Myocyte (in vitro differentiated cells): ENCODE results near the gene CASS4. TPM values are rescaled to one million over a fixed set of nuclear protein-coding genes. Genes with fewer than 3 reads are reported as not detected.
A peak's percentile ranks its signal among the peaks of the same experiment; 100 is the strongest.

Experiments
- DNase-seq: peaks from one replicate; pipeline ENCODE4 v3.0.0-alpha.2; 2012; ENCODE audit warnings: low read depth
- total RNA-seq: library from RNA; depleted of rRNA; stranded (reverse); fragments of >200 nt; gene quantifications from 2 replicates; pipeline ENCODE4 v1.2.3, GENCODE V29; 2014

Gene CASS4
- total RNA-seq, 1 donor from 2014 or later = 20.9 TPM

DNA sequence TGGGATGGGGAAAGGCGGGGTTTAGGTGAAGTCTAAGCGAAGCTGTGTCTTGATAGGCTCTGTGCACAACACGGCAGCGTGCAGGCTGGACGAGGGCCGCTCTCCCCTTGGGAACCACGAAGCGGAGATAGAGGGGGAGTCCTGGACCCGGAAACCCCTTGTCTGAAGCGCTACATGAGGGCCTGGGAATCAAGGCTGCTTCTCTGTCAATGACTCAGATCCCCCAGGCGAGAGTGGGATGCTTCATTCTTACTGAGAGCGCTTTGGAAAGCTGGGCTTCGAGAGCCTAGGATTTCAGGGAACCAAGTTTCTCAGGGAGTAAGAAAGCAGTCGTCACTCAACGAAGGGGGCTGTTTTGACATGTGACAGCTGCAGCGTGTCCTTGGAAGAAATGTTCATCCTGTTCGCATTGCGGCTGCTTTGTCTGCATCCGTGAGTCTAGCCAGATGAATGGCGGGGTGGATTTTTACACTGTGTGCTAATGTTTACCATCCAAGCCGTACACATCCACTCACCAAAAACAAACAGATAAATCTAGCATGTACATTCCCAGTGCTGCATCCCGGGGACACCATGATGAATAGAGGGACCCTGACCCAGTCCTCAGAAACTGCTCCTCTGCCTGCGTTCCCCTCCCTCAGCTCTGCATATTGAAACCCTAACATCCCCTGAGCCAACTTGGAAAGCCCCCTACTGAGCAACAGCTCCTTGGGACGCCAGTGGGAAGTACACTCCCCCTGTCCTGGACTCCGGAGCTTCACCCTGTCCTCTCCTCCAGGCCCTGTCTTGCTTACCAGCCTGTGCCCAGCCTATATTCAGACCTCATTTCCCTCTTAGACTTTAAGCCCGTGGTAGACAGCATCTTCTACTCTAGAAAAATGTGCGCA, 31.8 kb downstream of the CASS4 start:
- DNase-seq = no peak

DNA sequence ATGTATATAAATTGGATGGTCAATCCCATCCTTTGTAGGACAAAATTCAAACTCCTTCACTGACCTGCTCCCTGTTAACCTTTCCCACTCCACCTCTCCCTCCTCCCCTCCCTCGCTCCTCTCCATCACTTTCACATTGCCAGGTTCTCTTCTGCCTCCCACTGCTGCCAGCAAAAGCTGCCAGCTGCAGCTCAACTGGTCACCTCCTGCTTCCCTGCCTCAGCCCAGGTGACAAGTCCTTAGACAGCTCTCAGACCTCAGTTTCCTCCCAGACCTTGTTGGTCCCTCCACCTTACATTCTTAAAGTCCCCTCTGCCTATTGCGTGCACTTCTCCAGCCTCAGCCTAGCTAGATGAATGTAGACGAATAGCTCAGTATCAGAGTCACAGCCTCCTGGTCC, 33.1 kb downstream of the CASS4 start:
- DNase-seq = no peak

DNA sequence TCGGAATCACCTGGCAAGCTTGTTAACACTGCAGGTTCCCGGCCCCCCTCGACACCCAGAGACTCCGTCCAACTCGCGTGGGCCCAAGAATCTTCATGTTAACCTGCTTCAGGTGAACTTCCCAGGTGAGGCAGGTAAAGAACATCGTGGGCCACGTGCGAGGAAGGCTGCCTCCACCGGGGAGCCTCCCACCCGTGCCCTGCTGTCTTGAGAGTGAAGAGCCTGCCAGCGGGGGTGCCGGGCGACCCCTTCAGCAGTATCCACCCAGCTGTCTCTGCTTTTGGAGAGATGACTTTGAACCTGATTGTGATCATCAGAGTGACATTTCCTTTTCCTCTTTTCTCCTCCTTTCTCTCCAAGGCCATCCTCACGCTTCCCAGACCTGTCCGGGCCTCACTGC, 33.5 kb downstream of the CASS4 start:
- DNase-seq = no peak

DNA sequence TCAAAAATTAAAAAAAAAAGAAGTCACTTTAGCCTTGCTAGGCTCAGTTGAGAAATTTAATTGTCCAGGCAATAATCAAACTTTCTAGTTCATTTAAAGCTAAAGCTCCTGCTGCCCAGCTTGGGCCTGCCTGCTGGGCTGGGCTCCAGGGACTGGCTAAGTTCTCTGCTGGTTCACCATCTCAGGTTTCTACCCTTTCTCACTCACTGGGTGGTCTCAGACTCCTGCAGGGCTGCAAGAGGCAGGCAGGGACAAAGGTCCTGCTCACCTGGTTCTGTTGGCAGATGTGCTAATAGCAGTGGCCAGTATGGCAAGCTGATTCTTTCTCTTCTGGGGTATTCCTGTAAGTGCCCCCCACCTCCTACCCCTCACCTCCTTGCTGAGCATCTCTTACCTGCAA, 35.2 kb downstream of the CASS4 start:
- DNase-seq = no peak

DNA sequence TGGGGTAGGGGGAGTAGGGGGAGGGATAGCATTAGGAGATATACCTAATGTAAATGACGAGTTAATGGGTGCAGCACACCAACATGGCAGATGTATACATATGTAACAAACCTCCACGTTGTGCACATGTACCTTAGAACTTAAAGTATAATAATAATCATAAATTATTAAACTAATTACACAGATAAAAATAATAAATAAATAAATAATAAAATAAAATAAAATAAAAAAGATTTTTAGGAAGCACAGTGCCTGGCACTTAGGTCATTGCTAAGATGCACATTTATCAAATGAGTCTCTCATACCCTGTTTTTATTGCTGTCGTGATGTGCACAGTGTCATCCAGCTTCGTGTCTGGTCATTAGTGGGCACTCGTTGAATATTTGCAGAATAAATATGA, 37.4 kb downstream of the CASS4 start:
- DNase-seq = no peak

DNA sequence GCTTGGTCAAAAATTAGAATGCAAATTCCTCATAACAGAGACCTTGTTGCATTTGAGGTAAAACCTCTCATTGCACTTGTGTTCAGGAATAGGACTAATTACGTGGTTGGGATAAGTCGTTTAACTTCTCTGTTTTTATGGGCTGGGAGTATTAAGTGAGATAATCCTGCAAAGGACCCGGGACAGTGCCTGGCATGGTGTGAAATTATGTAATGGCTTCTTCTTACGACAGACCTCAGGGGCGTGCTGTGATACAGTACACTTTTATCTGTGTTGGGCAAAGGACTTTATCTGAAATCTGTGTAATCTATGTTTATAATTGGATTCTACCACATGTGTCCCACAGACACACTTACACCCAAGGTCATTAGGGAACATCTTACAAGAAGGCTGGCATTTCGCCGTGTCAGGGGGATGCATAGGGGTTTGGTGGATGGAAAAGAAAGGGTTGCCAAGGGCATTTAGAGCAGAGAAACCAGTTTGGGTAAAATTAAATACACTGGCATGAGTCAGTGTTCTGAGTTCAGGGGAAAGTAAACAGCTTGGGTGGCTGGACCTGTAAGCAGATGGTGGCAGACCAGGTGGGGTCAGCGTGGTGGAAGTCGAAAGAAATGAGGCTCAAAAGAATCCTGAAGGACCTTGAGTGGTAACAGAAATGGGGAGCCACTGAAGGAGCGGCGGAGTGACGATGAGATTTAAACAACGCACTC, 39.2 kb downstream of the CASS4 start:
- no peak for DNase-seq

DNA sequence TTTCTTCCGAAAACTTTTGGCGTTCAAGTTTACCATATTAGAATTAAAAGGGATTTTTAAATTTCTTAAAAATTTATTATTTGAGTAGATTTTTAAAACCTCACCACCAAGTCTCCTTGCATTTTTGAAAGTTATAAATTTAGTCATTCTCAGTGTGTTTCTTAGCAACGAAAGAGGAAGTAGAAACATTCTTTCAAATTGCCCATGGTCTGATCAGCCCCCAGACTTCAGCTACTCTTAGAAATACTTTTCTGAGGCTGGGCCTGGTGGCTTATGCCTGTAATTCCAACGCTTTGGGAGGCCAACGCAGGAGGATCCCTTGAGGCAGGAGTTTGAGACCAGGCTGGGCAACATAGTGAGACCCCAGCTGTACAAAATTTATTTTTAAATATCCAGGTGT, 41.3 kb downstream of the CASS4 start:
- DNase-seq = no peak

DNA sequence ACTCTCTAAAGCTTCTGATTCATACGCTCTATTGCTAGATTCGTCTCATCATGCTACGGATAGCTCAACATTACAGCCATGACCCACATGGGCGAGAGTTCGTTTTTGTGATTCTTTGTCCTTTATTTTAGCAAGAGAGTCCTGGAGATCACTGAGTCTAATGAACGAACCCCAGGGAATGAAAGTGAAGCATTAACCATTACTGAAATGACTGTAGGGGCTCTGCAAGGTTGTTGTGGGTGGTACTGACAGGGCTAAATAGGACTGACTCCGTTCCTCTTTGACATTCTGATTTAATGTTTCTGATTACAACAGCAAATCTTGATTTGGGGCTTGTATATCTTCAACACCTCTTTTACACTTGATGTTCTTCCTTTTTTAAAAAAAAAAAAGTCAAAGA, 42.7 kb downstream of the CASS4 start:
- no peak for DNase-seq

DNA sequence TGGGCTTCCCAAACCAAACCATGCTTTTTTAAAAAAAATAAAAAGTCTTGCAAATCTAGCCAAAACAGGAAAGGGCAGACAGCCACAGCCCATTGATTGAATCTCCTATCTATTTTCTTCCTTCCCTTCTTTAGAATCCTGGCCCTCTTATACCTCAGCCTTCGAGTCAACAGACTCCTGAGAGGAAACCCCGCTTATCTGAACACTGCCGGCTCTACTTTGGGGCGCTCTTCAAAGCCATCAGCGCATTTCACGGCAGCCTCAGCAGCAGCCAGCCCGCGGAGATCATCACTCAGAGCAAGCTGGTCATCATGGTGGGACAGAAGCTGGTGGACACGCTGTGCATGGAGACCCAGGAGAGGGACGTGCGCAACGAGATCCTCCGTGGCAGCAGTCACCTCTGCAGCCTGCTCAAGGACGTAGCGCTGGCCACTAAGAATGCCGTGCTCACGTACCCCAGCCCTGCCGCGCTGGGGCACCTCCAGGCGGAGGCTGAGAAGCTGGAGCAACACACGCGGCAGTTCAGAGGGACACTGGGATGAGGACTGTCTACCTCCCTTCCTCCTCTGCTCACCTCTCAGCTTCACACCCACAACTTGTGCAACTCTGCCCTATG, 46.3 kb downstream of the CASS4 start:
- DNase-seq = no peak

DNA sequence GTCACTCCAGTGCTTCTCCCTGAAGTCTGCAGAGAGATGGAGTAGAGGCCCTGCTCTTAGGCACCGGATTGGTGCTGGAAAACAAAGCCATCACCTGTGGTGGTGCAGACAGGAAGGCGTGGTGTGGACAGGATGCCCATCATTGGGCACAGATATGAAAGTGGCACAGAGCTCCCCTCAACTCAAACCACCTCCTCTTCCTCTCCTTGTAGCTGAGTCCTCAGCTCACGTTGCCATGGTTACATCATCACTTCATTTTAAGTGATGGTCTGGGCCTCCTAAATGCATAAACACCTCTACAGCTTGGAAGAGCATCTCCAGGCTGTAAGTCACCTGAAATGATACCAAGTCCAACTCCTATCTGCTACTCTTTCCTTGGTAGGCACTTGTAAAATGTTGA, 48.4 kb downstream of the CASS4 start:
- no peak for DNase-seq

DNA sequence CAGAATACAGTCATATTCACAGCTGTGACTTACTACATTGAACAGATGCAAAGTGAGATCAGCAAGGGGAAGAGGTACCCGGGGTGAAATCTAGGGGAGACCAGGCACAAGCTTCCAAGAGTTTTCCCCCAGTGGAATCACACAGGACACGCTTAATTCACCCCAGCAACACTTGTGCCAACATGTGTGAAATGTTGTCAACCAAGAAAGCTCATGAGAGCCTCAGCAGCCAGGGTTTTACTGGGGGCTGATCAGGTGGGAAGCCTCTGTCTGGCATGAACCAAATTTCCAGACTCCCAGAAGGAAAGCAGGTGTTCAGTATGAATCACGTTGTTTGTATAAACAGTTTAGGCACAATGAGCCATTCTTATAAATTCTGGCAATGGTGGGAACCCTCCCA, 49.5 kb downstream of the CASS4 start:
- no peak for DNase-seq

- no peak for DNase-seq
These were observed 51.4 kb downstream of the CASS4 start for GRCh38 chr20:56463428-56463827.

- no peak for DNase-seq
These were observed 53.9 kb downstream of the CASS4 start for GRCh38 chr20:56465997-56466396.

GRCh38 chr20:56467968-56468315, 55.9 kb downstream of the CASS4 start:
- no peak for DNase-seq

GRCh38 chr20:56468316-56469076, 56.4 kb downstream of the CASS4 start, which contains the start of gene RTF2:
RTF2 (plus strand) TSS chr20:56468627; CDS start chr20:56468698, 71 bp downstream.
- DNase-seq = peak; percentile 96

DNA sequence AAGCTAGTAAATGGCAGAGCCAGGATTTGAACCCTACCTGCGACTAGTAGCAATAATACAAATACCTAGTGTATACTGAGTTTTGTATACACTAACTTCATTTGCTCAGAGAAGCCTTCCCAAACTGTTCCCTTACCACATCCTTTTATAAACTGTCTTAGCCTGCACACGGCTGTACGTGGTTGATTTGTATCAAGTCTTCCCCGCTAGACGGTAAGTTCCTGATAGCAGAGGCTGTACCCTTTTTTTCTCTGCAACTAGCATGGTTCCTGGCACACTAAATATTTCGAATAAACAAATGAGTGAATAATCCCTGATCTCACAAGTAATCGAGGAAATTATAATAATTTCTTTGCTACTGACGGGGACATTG, 57.0 kb downstream of the CASS4 start:
- no peak for DNase-seq

- DNase-seq = no peak
These were observed 71.9 kb downstream of the CASS4 start for GRCh38 chr20:56483970-56484369.

DNA sequence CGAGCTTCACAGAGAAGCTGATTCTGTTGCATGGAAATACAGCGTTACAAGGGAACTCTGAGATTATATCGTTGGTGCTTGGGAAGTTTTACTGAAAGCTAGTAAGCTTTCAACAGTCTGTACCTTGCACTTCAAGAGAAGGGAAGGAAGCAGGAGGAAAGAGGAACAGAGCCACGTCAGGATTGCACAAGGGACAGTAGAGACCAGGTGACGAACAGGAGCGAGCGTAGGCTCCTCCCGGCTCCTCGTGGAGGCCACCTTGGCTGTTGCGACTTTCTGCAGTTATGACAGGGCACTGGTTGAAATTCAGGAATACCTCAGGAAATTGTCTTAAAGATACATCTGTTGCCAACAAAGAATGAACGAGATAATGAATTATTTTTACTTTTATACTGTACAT, 75.2 kb downstream of the CASS4 start:
- DNase-seq = no peak

DNA sequence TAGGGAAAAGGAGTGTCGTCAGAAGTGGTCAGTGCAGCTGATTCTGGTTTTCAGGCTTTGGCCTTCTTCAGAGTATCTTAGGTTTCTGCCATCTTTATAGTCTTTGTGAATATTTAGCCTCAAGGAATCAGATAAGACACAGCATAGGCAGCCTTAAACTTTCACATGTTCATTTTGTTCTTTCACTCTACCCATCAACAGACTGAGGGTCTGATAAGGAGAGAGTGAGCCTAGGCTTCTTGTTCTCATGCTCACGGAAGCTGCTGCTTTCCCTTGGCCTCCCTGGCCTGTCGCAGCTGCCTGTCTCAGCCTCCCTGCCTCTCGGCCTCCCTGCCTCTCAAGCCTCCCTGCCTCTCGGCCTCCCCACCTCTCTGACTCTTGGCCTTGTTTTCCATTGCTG, 76.5 kb downstream of the CASS4 start:
- no peak for DNase-seq

DNA sequence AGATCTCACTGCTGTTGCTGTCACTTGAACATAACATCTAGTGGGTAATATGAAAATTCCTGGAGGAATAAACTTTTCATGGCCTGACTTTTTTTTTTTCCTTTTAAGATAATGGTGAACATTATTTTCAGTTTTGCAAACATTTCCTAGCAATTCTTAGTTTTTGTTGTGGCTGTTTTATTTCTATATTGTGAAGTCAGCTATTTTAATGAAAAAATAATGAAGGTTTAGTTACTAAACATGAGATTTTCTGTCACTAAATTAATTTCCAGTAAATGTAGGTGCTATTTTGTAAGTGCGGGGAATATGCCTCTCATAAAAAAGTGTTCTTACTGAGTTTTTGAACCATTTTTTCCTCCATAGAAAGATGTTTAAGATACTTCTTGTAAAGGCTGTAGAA, 89.1 kb downstream of the CASS4 start:
- DNase-seq = no peak

GRCh38 chr20:56503916-56504315, 91.9 kb downstream of the CASS4 start:
- DNase-seq = no peak
